Choroid plexus epithelial cell (primary cell): ENCODE data around the gene KIF1A.

ENCODE experiments used
- DNase-seq: peaks from one replicate; pipeline ENCODE4 v3.0.0-alpha.2; 2010; ENCODE audit warnings: low read depth
- H3K4me3 ChIP-seq: 2 replicates; pipeline ENCODE4 v1.5.1; 2011; ENCODE audit warnings: low read depth, mild to moderate bottlenecking, control low read depth, low read length, moderate library complexity
- CTCF ChIP-seq: conservative IDR thresholded peaks from 2 replicates; pipeline ENCODE4 v1.5.1; 2011; ENCODE audit warnings: low read depth, mild to moderate bottlenecking, control low read depth, inconsistent platforms, low read length, moderate library complexity

The KIF1A gene

DNA sequence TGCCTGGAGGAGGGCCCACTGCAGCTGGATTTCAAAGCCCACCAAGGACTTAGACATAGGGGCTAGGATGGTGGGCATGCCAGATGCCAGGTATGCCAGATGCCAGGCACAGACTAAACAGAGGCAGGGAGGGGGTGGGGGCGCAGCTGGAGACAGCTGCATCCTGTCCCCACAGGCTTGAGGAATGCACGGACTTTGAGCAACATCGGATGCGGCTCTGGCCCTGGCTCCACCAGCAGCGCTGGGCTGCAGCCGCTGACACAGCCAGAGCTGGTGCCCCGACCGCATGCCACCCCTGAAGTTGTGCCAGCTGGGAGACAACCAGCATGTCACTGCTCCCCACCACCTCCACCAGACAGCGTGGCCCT, 88.9 kb downstream of the KIF1A start:
- H3K4me3 ChIP-seq = no peak overlapping the region
- no peak for TF ChIP-seq CTCF
- peak; percentile 17 for DNase-seq

GRCh38 chr2:240730501-240731177, 89.4 kb downstream of the KIF1A start:
- H3K4me3 ChIP-seq = no peak overlapping the region
- TF ChIP-seq CTCF = no peak
- DNase-seq = no peak

DNA sequence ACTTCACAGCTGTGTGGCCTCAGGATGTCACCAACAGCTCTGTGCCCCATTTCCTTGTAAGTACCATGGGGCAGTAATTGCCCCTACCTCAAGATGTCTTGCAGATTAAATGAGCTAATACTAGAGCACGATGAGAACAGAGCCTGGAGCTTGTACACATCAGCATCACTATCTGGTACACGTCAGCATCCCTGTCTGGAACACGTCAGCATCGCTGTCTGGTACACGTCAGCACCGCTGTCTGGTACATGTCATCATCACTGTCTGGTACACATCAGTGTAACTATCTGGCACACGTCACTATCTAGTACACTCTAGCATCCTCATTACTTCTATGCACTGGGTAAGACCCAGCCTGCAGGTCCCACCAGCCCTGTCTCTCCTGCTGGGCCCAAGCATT, 91.2 kb downstream of the KIF1A start:
- TF ChIP-seq CTCF = no peak
- H3K4me3 ChIP-seq = no peak overlapping the region
- no peak for DNase-seq

DNA sequence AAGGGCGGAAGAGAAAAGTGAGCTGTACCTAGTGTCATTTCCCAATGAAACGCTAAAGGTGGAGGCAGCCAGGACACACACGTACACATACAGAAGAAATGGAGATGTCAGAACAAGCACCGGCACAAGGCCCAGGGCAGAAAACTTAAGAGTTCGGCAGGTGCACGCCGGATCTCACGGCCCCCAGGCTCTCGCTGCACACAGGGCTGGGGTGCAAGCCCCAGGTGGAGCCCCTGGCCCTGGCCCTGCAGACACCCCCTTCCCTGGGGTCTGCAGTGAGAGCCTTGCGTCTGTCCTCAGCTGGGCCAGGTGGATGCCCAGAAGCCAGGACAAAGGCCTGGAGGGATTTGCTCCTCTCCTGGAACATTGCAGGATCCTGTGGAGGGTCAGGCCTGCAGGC, 91.7 kb downstream of the KIF1A start:
- no peak overlapping the region for H3K4me3 ChIP-seq
- DNase-seq = no peak
- TF ChIP-seq CTCF = no peak

GRCh38 chr2:240727913-240728312, 92.1 kb downstream of the KIF1A start:
- DNase-seq = no peak
- TF ChIP-seq CTCF = no peak
- H3K4me3 ChIP-seq = no peak overlapping the region

DNA sequence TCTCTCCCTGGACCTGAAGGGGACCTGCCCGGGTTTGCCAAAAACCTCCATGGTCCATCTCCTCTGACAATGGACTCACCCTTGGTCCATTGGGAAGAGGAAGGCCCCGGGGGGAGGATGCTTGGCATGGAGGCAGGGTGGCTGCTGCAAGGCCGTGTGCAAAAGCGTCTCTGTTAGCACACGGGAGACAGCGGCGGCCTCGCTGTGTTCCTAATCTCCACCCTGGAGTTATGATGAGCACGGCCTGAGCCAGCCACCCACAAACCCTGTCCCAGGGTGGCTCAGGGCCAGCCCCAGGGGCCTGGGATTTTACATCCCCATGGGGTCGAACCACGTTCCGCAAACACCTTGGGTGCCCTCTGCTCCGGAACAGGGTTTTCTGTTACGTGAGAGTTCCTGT, 92.6 kb downstream of the KIF1A start:
- TF ChIP-seq CTCF = no peak
- no peak for DNase-seq
- H3K4me3 ChIP-seq = no peak overlapping the region

DNA sequence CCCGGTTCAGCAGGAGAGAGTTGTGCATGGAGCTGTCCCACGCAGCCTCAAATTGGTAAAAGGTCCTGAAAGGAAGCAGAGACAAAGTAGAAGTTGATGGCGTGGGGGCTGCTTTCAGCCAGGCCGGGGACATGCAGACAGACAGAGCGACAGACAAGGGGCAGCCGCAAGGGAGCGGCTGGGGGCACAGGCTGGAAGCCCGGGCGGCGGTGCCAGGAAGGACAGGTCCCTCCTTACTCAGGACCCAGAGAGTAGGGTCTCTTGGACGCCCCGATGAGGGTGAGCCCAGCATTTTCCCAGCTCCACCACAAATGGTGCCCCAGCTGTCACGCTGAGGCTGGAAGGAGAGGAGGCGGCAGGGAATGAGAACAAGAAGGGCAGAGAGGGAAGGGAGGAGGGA, 93.1 kb downstream of the KIF1A start:
- DNase-seq = no peak
- no peak overlapping the region for H3K4me3 ChIP-seq
- TF ChIP-seq CTCF = no peak
